Fibroblast of skin of right biceps (primary cell): Measurements from ENCODE around the gene SFSWAP.
"Not testable (repeated sequence)": the region's sequence is repeated elsewhere in the genome, so short reads cannot be mapped to it uniquely, and the experiment has no call there.

Source experiments
- DNase-seq: peaks from one replicate; pipeline ENCODE4 v3.0.0-alpha.2; 2013

The SFSWAP gene

DNA sequence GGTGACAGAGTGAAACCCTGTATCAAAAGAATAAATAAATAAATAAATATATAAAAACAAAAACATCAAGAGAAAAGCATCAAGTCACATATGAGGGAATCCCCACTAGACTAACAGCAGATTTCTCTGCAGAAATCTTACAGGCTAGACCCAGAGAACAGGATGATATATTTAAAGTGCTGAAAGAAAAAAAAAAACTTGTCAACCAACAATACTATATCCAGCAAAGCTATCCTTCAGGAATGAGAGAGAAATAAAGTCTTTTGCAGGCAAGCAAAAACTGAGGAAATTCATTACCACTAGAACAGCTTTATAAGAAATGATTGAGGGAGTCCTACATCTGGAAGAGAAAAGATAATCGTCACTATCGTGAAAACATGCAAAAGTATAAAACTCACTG, 6.4 kb upstream of the SFSWAP start:
- no peak for DNase-seq

DNA sequence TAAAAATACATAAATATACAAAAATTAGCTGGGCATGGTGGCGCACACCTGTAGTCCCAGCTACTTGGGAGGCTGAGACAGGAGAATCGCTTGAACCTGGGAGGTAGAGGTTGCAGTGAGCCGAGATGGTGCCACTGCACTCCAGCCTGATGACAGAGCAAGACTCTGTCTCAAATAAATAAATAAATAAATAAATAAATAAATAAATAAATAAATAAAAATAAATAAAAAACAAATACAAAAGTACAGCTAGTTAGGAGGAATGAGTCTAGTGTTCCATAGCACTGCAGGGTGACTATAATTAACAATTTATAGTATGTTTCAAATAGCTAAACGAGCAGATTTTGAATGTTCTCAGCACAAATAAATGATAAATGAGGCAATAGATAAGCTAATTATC, 4.2 kb upstream of the SFSWAP start:
- not testable (repeated sequence) for DNase-seq

DNA sequence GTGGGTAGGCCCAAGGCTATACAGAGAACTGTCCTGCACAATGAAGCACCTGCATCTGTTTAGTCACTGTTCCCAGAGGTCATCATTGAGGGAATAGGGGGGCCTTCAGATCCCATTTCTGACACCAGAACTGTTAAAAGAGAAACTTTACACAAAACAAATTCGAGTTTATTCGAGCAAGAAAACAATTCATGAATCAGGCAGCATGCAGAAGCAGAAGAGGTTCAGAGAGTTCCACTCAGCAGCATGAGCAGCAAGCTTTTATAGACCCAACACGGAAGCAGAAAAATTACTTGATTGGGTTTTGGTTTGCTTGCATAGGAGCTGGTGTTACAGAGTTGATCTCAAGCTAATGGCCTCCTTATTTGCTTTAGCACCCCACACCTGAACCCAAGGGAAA, 1.7 kb upstream of the SFSWAP start:
- no peak for DNase-seq

DNA sequence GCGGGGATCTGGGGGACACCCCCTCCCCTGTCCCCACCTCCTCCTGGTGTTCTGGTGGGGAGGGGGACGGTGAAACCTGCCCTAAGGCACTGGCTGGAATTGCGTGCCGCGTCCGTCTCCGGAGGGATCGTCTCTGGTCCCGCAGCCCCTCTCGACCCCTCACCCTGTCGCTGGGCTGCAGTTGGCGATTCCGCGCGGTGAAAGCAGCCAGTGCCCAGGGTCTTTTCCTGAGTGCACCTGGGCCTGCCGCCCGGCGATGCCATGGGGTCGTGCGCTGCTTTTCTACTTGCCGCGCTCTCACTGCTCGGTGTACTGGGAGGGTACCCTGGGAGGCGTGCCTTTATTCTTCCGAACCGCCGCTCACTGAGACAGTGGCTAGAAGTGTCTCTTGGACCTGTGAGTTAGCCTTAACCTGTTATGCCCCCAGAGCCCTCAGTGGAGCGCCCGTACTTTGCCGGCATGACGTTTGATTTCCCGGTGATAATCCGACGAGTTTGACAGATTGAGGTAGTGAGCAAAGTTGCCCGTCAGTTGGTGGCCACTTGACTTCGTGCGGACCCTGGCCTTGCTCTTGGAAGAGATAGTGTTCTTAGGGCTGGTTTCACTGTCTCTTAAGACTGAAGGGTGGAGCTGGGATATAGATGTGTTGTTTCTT, 788 bp downstream of the SFSWAP start:
- DNase-seq: no peak

DNA sequence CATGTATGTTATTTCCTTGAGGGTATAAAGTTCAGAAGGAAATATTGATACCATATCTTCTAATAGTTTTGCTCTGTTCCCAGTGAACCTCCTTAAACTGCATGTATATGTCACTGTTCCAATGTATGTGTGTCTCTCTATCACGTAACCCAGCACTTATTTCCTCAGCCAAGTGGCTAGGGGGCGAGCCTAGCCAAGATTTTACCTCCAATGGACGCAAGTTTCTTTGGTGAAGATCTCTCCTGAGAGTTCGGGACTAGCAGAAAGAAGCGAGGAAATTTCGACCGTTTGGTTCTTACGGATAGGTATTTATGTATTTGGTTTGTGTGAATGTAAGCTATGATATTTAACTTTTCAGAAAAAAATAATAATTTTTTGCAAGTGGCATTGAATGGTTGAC, 2.5 kb downstream of the SFSWAP start:
- no peak for DNase-seq

DNA sequence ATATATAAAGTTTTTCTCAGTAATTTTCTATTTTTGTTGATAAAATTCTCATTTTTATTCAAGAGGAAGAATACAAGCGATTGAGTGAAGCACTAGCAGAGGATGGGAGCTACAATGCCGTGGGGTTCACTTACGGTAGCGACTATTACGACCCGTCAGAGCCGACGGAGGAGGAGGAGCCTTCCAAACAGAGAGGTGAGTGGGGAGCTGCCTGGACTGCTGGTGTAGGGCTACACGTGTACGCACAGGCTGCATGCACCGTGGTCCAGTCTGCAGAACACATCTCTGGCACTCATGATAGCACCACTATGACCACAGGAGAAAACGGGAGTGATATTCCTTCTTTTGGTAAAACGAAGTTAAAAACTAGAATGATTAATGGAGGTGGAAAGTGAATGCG, 3.9 kb downstream of the SFSWAP start:
- DNase-seq: no peak

DNA sequence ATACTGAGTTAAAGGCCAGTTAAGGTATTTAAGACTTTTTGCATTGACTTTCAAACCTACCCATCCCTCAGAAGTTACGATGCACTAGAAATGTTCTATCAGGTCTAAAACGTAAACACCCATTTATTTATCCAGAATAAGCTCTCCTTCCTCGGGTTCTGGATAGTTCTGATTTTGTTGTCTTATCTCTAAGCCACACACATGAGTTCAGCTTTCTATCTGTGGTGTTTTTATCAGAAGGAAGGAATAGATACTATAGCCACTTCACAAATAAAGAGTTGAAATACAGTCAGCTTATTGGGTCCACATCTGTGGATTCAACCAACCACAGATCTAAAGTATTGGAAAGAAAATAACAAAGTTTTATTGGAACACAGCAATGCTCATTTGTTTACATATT, 5.4 kb downstream of the SFSWAP start:
- DNase-seq: no peak

DNA sequence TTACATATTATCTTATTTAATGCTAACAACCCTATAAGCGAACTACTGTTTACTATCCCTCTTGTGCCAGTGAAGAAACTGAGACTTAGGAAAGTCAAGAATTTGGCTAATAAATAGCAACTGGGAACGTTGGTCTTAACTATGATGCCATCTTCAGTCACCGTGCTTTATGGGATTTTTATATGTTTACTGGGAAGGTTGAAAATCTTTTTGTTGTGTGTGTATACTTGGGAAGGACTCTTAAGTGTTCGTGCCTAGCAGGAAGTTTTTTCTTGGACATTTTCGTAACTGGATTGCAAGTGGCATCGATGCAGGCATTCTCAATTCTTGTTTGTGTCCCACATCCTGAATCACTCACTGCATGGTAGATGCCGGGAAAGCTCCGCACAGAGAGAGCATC, 9.4 kb downstream of the SFSWAP start:
- DNase-seq: no peak

DNA sequence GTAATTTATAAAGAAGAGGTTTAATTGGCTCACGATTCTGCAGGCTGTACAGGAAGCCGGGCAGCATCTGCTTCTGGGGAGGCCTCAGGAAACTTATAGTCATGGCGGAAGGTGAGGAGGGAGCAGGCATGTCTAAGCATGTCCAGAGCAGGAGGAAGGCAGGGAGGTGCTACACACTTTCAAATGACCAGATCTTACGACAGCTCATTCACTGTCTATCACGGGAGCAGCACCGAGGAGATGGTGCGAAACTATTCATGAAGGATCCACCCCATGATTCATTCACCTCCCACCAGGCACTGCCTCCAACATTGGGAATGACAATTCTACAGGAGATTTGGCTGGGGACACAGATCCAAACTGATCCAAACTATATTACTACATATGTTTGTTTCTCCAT, 10.0 kb downstream of the SFSWAP start:
- DNase-seq: no peak

DNA sequence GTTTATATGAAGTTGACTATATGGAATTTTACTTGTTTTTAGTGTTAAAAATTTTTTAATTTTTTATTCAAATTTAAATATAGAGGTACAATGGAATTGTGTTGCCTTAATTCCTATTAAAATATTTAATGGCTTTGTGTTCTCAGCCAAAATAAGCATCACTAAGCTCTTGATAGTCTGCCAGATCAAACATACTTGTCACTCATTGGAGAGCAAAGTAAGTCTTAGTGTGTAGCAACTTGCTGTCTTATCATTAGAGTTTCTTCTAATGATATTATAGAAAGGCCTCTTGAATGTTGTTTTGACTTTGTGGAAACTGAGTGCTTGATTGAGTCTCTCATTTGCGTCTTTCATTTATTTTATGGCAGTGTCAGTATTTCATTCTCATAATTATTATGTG, 10.7 kb downstream of the SFSWAP start:
- DNase-seq: no peak

DNA sequence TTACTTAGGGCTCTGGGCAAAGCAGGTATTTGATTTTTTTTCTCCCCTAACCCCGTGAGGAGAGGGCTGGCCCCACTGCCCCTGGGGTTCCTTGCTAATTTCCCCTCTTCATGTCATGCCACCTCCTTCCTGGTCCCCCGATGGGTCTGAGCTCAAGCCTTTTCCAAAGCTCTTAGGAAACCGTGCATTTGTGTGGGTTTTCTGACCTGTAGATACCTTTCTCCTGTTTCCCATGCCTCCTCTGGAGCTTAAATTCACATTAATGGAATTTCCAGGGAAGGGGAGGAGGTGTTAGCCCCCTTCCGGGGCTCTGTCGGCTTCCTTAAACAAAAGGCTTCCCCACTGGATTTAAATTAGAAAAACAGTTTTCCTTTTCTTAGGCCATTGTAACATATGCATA, 12.6 kb downstream of the SFSWAP start:
- no peak for DNase-seq

DNA sequence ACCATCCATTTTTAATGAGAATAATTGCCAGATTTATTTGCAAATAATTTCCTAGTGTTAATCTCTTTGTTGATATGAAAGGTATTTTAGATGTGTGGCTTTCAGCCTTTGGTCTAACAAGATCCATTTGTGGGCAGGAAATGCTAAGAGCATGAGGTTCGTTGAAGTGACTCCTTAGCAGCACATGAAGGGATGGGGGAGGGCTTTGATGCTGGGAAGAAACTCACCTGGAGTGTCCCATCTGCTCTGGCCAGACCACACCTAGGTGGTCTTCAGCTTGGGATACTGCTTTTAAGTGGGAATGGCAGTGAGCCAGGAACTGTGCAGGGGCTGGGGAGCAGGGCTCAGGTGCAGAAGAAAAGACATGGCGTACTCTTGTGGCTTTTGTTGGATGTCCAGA, 13.6 kb downstream of the SFSWAP start:
- no peak for DNase-seq

DNA sequence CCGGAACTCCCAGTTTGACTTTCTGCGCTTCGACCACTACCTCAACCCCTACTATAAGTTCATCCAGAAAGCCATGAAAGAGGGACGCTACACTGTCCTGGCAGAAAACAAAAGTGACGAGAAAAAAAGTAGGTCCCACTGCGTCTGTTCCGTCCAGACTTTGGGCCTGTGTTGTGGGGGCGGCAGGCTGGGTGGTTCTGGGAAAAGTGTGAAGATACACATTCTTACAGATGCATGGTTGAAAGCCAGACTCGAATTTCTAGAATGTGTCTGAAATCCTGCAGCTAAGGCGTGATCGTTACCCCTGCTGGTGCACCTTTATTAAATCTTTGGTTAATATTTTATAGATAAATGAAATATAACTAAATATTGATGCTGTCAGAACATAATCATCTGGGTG, 14.6 kb downstream of the SFSWAP start:
- no peak for DNase-seq

DNA sequence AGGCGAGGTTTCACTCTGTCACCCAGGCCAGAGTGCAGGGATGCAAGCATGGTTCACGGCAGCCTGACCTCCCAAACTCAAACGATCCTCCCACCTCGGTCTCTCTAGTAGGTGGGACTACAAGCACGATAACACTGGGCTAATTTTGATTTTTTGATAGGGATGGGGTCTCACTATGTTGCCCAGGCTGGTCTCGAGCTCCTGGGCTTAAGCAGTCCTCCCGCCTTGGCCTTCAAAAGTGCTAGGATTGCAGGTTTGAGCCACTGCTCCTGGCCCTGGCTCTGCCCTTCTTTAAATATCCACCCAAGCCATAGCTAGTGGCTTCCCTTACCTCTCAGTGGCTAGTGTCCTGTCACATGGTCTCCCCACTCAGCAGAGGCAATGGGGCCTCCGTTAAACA, 17.8 kb downstream of the SFSWAP start:
- no peak for DNase-seq

DNA sequence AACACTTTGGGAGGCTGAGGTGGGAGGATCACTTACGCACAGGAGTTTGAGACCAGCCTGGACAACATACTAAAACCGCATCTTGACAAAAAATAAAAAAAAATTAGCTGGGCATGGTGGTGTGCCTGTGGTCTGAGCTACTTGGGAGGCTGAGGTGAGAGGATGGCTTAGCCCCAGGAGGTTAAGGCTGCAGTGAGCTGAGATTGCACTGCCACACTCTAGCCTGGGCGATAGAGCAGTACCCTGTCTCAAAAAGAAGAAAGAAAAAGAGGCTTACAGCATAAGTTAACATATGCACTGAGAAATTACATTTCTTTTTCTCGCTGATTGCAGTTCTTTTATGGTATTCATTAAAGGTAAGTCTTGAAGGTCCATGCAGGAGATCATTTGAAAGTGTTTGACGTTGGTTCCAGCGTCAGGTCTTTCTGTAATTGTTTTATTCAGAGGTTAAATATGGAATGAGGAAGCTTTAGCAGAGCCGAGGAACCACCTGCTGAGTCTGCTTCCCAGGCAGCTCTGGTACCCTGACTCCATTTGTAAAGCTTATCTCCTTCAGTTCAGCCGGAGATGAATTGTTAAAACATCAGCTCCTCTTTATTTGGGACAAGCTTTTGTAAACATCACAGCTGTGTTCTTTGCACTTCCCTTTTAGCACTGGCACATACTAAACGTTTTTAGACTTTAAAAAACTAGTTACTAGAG, 18.5 kb downstream of the SFSWAP start:
- DNase-seq: no peak

DNA sequence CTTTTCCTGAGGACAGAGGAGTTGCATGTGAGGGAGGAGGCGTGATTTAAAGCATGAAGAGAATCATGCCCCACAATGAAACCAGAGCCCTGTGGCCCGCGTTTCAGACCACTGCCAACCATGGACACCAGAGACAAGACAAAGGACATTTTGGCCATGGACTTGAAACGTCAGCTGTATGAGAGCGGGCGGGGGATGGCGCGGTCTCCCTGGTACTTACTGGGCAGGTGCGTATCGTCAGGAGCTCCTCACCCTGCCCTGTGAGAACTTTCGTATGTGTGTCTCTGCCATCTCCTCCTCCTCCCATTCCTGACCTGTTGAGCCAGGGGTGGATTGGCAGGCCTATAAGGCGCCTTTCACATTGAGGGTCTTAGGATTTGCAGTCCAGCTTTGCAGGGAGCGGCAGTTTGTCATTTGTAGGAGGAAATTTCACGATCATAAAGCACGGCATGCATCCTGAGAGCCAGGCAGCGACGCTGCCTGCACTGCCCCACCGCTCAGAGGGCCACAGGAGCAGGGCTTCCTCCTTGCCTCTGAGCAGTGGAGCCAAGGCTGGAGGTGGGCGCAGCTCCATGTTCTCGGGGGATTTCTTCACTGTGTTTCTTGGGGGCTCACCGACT, 22.2 kb downstream of the SFSWAP start:
- no peak for DNase-seq

DNA sequence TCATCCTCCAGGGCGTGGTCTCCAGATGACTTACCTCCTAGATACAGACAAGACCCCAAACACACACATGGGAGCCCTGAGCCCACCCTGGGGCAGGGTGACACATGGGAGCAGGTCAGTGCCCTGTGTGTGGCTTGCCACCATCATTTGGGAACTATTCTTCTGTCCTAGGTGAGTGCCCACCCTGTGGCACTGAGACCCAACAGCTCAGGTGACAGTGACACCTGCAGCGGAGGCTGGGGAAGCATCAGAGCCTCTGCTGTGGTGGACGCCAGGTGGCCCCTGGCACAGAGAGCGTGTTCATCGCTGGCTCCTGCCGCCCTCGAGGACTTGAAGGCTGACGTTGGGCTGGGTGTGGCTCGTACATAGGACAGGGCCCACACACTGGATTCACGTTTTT, 23.0 kb downstream of the SFSWAP start:
- DNase-seq: no peak

DNA sequence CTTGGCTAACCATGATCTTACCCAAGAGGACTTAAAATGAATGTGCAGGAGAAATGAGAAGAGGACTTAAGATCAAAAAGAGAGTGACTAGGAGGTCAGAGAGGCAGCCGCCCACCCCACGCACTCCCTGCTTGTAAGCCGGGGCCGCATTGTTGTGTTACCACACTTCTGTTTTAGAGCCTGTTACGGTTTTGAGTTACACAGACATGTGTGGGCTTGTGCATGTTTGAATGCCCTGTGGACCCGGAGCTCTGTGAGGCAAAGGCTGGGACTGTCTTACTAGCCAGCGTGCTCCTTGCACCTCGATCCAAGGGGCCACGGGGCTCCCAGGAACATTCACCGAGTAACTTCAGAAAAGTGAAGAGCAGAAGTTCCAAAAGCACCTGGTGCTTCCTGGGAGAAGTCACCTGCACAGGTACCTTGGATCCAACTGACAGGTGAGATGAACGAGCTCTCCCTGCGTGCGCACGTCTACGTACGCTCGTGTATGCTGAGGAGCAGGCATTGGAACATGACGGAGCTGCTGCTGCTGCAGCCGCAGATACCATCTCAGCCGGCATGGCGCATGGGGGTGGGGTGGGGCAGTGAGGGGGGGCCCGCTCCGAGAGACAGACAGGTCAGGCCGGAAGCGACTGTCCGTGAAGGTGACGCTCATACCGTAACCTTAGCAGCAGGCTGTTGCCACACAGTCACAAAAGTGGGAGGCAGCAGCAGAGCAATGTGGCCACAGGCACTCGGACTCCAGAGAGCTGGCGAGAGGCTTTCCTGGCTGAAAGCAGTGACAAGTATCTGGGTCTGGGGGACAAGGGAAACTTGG, 23.7 kb downstream of the SFSWAP start:
- DNase-seq: no peak

DNA sequence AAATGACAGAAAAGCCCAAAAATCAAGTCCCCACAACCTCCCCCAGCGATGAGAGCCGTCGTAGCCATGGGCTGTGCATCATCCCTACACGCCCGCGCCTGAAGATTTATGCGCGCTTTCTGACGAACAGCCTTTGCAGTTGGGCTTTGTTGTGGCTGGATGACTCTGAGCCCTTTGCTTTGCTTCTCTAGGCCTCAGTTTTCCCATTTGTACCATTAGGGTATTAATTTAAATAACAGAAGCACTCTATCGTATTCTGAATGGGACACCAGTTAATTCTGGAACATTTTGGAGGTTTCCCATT, 24.2 kb downstream of the SFSWAP start:
- DNase-seq: no peak

DNA sequence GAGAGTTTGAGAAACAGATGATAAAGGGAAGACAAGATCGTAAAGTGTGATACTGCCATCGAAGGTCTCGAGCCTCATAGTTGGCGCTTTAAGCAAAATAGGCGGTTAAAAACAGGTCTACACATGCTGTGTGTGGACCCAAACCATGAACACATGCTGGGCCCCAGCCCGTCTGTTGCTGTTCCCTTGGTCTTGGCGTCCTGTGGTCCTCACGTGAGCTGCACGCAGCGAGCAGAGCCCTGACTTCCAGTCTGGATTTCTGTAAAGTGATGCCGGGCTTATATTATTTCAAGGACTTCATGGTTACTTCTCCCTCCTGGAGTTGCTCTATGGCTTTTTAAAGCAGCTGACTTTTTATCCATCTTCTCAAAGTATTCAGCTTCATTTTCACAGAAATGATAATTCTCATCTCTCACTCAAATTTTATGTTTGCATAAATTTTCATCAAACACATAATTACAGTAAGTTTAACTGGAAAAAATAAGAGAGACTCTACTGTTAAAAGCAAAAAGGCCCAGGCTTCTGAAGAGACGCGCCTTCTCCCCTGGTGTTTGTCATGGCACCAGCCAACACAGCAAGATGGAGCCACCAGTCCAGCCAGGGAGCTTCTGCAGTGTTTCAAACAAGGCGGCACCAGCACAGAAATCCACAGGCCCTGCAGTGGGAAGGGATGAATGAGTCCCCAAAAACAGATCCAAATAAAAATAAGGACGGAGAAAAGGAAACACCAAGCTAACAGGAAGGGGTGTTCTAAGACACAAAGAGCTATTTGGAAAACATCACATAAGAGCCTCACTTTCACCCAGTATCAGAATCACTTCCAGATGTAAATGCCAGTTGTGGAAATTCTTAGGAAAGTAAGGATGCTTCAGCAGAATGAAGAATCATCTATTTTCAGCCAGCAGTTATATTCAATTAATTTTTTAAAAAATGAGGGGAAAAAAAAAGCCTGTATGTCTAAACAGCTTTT, 24.9 kb downstream of the SFSWAP start:
- no peak for DNase-seq

DNA sequence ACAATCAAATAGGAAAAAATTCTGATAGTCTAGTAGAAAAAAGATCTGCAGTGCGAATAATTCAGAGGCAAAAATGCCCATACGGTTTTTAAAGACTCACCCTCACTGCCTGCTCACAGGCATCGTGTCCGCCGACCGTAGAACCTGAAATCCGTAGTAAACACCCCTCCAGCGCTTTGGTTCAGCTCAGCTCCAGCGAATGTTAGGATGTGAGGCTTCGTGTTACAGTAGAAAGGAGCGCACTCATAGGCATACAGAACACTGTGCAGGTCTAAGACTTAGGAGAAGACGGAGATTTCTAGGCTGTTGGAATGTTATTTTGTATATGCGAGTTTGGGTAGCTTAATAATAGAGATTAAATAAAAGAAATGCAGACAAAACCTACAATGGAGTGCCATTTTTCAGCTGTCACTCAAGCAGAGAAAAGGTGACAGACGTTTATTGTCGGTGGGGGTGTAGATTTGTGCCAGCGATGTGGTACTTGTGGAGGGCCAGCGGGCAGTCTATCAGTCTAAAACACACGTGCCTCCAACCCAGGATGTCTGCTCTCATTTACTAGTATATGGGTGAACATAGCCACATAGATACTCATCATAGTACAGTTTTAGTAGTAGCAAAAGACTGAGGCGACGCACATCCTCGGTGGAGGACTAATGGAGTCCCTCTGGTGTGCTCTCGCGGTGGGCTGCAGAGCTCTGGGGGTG, 25.7 kb downstream of the SFSWAP start:
- no peak for DNase-seq
